ENCODE measurements around the gene CNPY4.

Gene CNPY4

GRCh38 chr7:100160067-100160466 is 40.6 kb downstream of the CNPY4 start:
- no peak overlapping the region for H3K4me3 ChIP-seq (ENCODE audit: low read depth, low read length)
- DNase-seq (ENCODE audit: low read depth), result no peak
- TF ChIP-seq CTCF (IDR thresholded peaks at IDR 0.05; ENCODE audit: control insufficient read depth, extremely low read depth, insufficient read depth), result no peak

GRCh38 chr7:100163006-100163531 is 43.6 kb downstream of the CNPY4 start:
- no peak overlapping the region for H3K4me3 ChIP-seq (ENCODE audit: low read depth, low read length)
- no peak for TF ChIP-seq CTCF (IDR thresholded peaks at IDR 0.05; ENCODE audit: control insufficient read depth, extremely low read depth, insufficient read depth)
- DNase-seq (ENCODE audit: low read depth), result no peak

GRCh38 chr7:100163871-100164270 is 44.4 kb downstream of the CNPY4 start:
- no peak for DNase-seq (ENCODE audit: low read depth)
- no peak overlapping the region for H3K4me3 ChIP-seq (ENCODE audit: low read depth, low read length)
- no peak for TF ChIP-seq CTCF (IDR thresholded peaks at IDR 0.05; ENCODE audit: control insufficient read depth, extremely low read depth, insufficient read depth)

GRCh38 chr7:100166317-100166940 is 47.0 kb downstream of the CNPY4 start:
- H3K4me3 ChIP-seq (ENCODE audit: low read depth, low read length), result no peak overlapping the region
- DNase-seq (ENCODE audit: low read depth), result no peak
- TF ChIP-seq CTCF (IDR thresholded peaks at IDR 0.05; ENCODE audit: control insufficient read depth, extremely low read depth, insufficient read depth), result no peak

GRCh38 chr7:100166970-100167911 is 47.8 kb downstream of the CNPY4 start:
- H3K4me3 ChIP-seq (ENCODE audit: low read depth, low read length), result no peak overlapping the region
- DNase-seq (ENCODE audit: low read depth), result no peak
- no peak for TF ChIP-seq CTCF (IDR thresholded peaks at IDR 0.05; ENCODE audit: control insufficient read depth, extremely low read depth, insufficient read depth)

- no peak for TF ChIP-seq CTCF (IDR thresholded peaks at IDR 0.05; ENCODE audit: control insufficient read depth, extremely low read depth, insufficient read depth)
- no peak for DNase-seq (ENCODE audit: low read depth)
Observed at GRCh38 chr7:100167912-100168323, 48.5 kb downstream of the CNPY4 start.

More at GRCh38 chr7:100167912-100168323, 48.5 kb downstream of the CNPY4 start:
- no peak overlapping the region for H3K4me3 ChIP-seq (ENCODE audit: low read depth, low read length)
